Gastroesophageal sphincter (tissue), 4 donors: ENCODE results near the gene LARP1B. TPM values are rescaled to one million over a fixed set of nuclear protein-coding genes. Genes with fewer than 3 reads are reported as not detected.

Experiments used
- ATAC-seq: fragments of 150-250 bp; one replicate; pipeline ENCODE4 v1.9.1; 2016; ENCODE audit warnings: mild to moderate bottlenecking, moderate library complexity
- H3K27ac ChIP-seq, 4 donors: fragments of 200-600 bp; sonication (generic) in 3 of 4; 1 replicate in 3 of 4; 2 replicates in 1 of 4; pipeline ENCODE4 v1.5.1; 2016 to 2019
- H3K27me3 ChIP-seq: fragments of 200-600 bp; sonication (generic); one replicate; pipeline ENCODE4 v1.5.1; 2019
- H3K36me3 ChIP-seq, 2 donors: fragments of 200-600 bp; sonication (generic); one replicate each; pipeline ENCODE4 v1.5.1; 2019; ENCODE audit warnings: control low read depth in 1 of 2
- H3K4me1 ChIP-seq, 3 donors: fragments of 200-600 bp; sonication (generic); 1 replicate in 2 of 3; 2 replicates in 1 of 3; pipeline ENCODE4 v1.5.1; 2016 to 2019; ENCODE audit warnings: control low read depth in 2 of 3
- H3K4me3 ChIP-seq, 2 donors: fragments of 200-600 bp; sonication (generic); one replicate each; pipeline ENCODE4 v1.5.1; 2019; ENCODE audit warnings: mild to moderate bottlenecking in 1 of 2, moderate library complexity in 1 of 2
- H3K9me3 ChIP-seq, 3 donors: fragments of 200-600 bp; sonication (generic); one replicate each; pipeline ENCODE4 v1.5.1; 2017 to 2019; ENCODE audit warnings: control low read depth in 2 of 3
- CTCF ChIP-seq, 4 experiments: fragments of 200-600 bp in 2 of 4; fragments of 450-650 bp in 2 of 4; sonication (generic) in 1 of 4; IDR thresholded peaks; one replicate each; pipeline ENCODE4 v1.5.1; 2017 to 2019; ENCODE audit warnings: antibody characterized with exemption in 4 of 4, mild to moderate bottlenecking in 2 of 4, moderate library complexity in 2 of 4
- EP300 ChIP-seq: sonication (generic); formaldehyde crosslinking; IDR thresholded peaks from one replicate; pipeline ENCODE4 v1.6.1; 2017; ENCODE audit warnings: antibody characterized with exemption, mild to moderate bottlenecking
- POLR2A ChIP-seq, 2 donors: fragments of 450-650 bp; IDR thresholded peaks; one replicate each; pipeline ENCODE4 v1.6.1; 2017; ENCODE audit warnings: antibody characterized with exemption in 2 of 2, mild to moderate bottlenecking in 2 of 2, moderate library complexity in 1 of 2
- POLR2AphosphoS5 ChIP-seq: sonication (generic); formaldehyde crosslinking; IDR thresholded peaks from one replicate; pipeline ENCODE4 v1.6.1; 2017; ENCODE audit warnings: antibody characterized with exemption
- WGBS, 2 donors: methylation state at CpG; one replicate each; pipeline ENCODE4 v1.1.5; 2018; ENCODE audit warnings: low coverage in 1 of 2; 5-methylcytosine and 5-hydroxymethylcytosine counted together
- total RNA-seq, 4 donors: library from RNA; depleted of rRNA; stranded (reverse); fragments of >200 nt; gene quantifications; one replicate each; pipeline ENCODE4 v1.1.0, GENCODE V29; 2016

LARP1B gene
- total RNA-seq, 4 donors from 2014 or later = 18.5 to 33.2 (median 26.4) TPM

GRCh38 chr4:128169245-128169644, 108.1 kb downstream of the LARP1B start:
- Histone ChIP-seq H3K36me3 (no peaks in the 10 kb centered on the region), H3K4me1 (no peaks in the 10 kb centered on the region), H3K27ac (no peak overlapping the region), H3K4me3 (no peak overlapping the region), H3K27me3 (no peaks in the 10 kb centered on the region), H3K9me3 (no peaks in the 10 kb centered on the region)
- TF ChIP-seq EP300 = no peak
- no peak for TF ChIP-seq CTCF (IDR thresholded peaks at IDR 0.05)
- TF ChIP-seq POLR2AphosphoS5 = no peak
- TF ChIP-seq POLR2A (IDR thresholded peaks at IDR 0.05) = no peak
- no peak for ATAC-seq

GRCh38 chr4:128176643-128177042, 115.5 kb downstream of the LARP1B start:
- no peaks in the 10 kb centered on the region for H3K9me3 ChIP-seq
- 92 to 100% methylated on average over 1 of the region's 1 CpG for WGBS, 2 donors
- TF ChIP-seq POLR2AphosphoS5 = no peak
- TF ChIP-seq EP300 = no peak
- no peak for TF ChIP-seq CTCF (IDR thresholded peaks at IDR 0.05)
- TF ChIP-seq POLR2A (IDR thresholded peaks at IDR 0.05) = no peak

GRCh38 chr4:128177498-128177897, 116.4 kb downstream of the LARP1B start:
- TF ChIP-seq POLR2A (IDR thresholded peaks at IDR 0.05) (no peak), CTCF (IDR thresholded peaks at IDR 0.05) (no peak), EP300 (no peak), POLR2AphosphoS5 (no peak)
- ATAC-seq = no peak
- WGBS, 2 donors = 90 to 94% methylated on average over 1 of the region's 1 CpG
- Histone ChIP-seq H3K4me1 (no peaks in the 10 kb centered on the region), H3K27me3 (no peaks in the 10 kb centered on the region), H3K36me3 (peaks cover 0 to 16% of the 10 kb centered on the region in 2 donors), H3K9me3 (no peaks in the 10 kb centered on the region), H3K27ac (no peak overlapping the region), H3K4me3 (no peak overlapping the region)

More at GRCh38 chr4:128176643-128177042, 115.5 kb downstream of the LARP1B start:
- ATAC-seq = no peak
- Histone ChIP-seq H3K4me3 (no peak overlapping the region), H3K36me3 (peaks cover 0 to 16% of the 10 kb centered on the region in 2 donors), H3K27me3 (no peaks in the 10 kb centered on the region), H3K4me1 (no peaks in the 10 kb centered on the region), H3K27ac (no peak overlapping the region)

GRCh38 chr4:128186623-128187022, 125.5 kb downstream of the LARP1B start:
- Histone ChIP-seq H3K27me3 (no peaks in the 10 kb centered on the region), H3K9me3 (no peaks in the 10 kb centered on the region), H3K36me3 (peaks cover 0 to 9% of the 10 kb centered on the region in 2 donors), H3K4me3 (no peak overlapping the region), H3K27ac (no peak overlapping the region), H3K4me1 (peaks cover 0 to 6% (median 0%) of the 10 kb centered on the region in 3 donors)
- no peak for TF ChIP-seq POLR2AphosphoS5
- no peak for TF ChIP-seq CTCF (IDR thresholded peaks at IDR 0.05)
- TF ChIP-seq POLR2A (IDR thresholded peaks at IDR 0.05) = no peak
- TF ChIP-seq EP300 = no peak
- 85 to 100% methylated on average over 1 to 2 of the region's 2 CpGs for WGBS, 2 donors
- ATAC-seq = no peak

GRCh38 chr4:128191115-128191781, 130.1 kb downstream of the LARP1B start:
- Histone ChIP-seq H3K27me3 (no peaks in the 10 kb centered on the region), H3K4me1 (peaks cover 0 to 10% (median 0%) of the 10 kb centered on the region in 3 donors), H3K9me3 (no peaks in the 10 kb centered on the region), H3K4me3 (no peak overlapping the region), H3K27ac (no peak overlapping the region), H3K36me3 (peaks cover 0 to 9% of the 10 kb centered on the region in 2 donors)
- WGBS, 2 donors = 0 to 8% methylated on average over 2 to 5 of the region's 5 CpGs
- no peak for TF ChIP-seq POLR2A (IDR thresholded peaks at IDR 0.05)
- peak; percentile 75 to 85 (median 82) for TF ChIP-seq CTCF (IDR thresholded peaks at IDR 0.05)
- no peak for TF ChIP-seq POLR2AphosphoS5
- TF ChIP-seq EP300 = no peak
- ATAC-seq = peak; percentile 67
